ENCODE results near the gene TXNDC11. TPM values are rescaled to one million over a fixed set of nuclear protein-coding genes. Genes with fewer than 3 reads are reported as not detected.

TXNDC11 gene
- total RNA-seq, 1 donor from 2014 or later: 86.5 TPM

GRCh38 chr16:11667221-11667823 is 75.3 kb downstream of the TXNDC11 start:
- Histone ChIP-seq H3K4me1 (peaks cover 2 to 27% of the 10 kb centered on the region in 2 donors), H3K36me3 (no peaks in the 10 kb centered on the region), H3K4me3 (peak overlapping the region; percentile 45 to 74), H3K27me3 (no peaks in the 10 kb centered on the region), H3K9me3 (no peaks in the 10 kb centered on the region), H3K27ac (no peak overlapping the region)
- TF ChIP-seq, protein P1, sequence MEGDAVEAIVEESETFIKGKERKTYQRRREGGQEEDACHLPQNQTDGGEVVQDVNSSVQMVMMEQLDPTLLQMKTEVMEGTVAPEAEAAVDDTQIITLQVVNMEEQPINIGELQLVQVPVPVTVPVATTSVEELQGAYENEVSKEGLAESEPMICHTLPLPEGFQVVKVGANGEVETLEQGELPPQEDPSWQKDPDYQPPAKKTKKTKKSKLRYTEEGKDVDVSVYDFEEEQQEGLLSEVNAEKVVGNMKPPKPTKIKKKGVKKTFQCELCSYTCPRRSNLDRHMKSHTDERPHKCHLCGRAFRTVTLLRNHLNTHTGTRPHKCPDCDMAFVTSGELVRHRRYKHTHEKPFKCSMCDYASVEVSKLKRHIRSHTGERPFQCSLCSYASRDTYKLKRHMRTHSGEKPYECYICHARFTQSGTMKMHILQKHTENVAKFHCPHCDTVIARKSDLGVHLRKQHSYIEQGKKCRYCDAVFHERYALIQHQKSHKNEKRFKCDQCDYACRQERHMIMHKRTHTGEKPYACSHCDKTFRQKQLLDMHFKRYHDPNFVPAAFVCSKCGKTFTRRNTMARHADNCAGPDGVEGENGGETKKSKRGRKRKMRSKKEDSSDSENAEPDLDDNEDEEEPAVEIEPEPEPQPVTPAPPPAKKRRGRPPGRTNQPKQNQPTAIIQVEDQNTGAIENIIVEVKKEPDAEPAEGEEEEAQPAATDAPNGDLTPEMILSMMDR (IDR thresholded peaks at IDR 0.05): no peak
- intact Hi-C loops (cut with DNase I): loop anchor here (10.0 kb wide), 1 partner anchor 413 kb away; the partner anchor contains the start of gene SOCS1
- no peak for DNase-seq (ENCODE audit: low spot score in 2 of 2)

- Histone ChIP-seq H3K27me3 (no peaks in the 10 kb centered on the region), H3K4me1 (peaks cover 0 to 24% of the 10 kb centered on the region in 2 donors), H3K9me3 (no peaks in the 10 kb centered on the region), H3K27ac (no peak overlapping the region), H3K4me3 (no peak overlapping the region), H3K36me3 (no peaks in the 10 kb centered on the region)
- DNase-seq (ENCODE audit: low spot score in 2 of 2): no peak
- intact Hi-C loops (cut with DNase I): loop anchor here (10.0 kb wide), 1 partner anchor 412 kb away; the partner anchor contains the start of gene SOCS1
- TF ChIP-seq, protein P1 (IDR thresholded peaks at IDR 0.05): no peak
These were observed 76.3 kb downstream of the TXNDC11 start for GRCh38 chr16:11666103-11667055.

GRCh38 chr16:11665071-11665491 is 77.6 kb downstream of the TXNDC11 start:
- Histone ChIP-seq H3K27me3 (no peaks in the 10 kb centered on the region), H3K9me3 (no peaks in the 10 kb centered on the region), H3K36me3 (no peaks in the 10 kb centered on the region), H3K4me3 (no peak overlapping the region), H3K4me1 (peaks cover 0 to 12% of the 10 kb centered on the region in 2 donors), H3K27ac (no peak overlapping the region)
- TF ChIP-seq, protein P1 (IDR thresholded peaks at IDR 0.05): no peak
- DNase-seq (ENCODE audit: low spot score in 2 of 2): no peak
- intact Hi-C loops (cut with DNase I): loop anchor here (10.0 kb wide), 1 partner anchor 410 kb away; the partner anchor contains the start of gene SOCS1

DNA sequence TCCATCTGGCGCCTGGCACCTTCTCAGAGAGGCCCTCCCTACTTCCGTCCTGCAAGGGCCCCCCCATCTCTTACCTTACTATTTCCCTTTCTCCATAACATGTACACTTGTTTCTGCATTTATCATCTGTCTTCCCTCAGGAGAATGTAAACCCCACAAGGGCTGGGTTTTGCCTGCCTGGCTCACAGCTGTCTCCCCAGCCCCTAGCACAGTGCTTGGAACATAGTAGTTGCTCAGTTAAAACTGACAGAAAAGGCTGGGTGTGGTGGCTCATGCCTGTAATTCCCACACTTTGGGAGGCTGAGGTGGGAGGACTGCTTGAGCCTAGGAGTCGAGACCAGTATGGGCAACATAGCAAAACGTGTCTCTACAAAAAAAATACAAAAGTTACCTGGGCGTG is 80.1 kb downstream of the TXNDC11 start:
- no peak for DNase-seq (ENCODE audit: low spot score in 2 of 2)
- TF ChIP-seq, protein P1 (IDR thresholded peaks at IDR 0.05): no peak
- intact Hi-C loops (cut with DNase I): loop anchor here (10.0 kb wide), 1 partner anchor 408 kb away; the partner anchor contains the start of gene SOCS1

DNA sequence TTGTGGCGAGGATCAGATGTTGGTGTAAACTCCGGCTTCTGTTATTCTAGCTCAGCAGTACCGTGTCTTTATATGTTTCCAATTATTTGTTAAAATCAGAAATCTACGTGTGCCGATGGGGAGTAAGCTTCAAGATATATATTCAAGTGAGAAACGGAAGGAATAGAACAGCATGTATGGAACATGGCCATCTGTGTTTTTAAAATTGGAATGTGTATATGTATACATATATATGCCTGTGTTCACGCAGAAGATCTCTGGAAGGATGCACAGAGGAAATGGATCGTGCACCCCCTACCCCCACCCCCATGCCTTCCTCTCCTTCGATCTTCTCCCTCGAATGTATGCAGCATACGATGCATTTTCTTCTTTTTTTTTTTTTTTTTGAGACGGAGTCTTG is 82.1 kb downstream of the TXNDC11 start:
- Histone ChIP-seq H3K27me3 (no peaks in the 10 kb centered on the region), H3K4me1 (peaks cover 7 to 8% of the 10 kb centered on the region in 2 donors), H3K36me3 (no peaks in the 10 kb centered on the region), H3K27ac (no peak overlapping the region), H3K4me3 (no peak overlapping the region), H3K9me3 (no peaks in the 10 kb centered on the region)
- DNase-seq (ENCODE audit: low spot score in 2 of 2): no peak
- TF ChIP-seq, protein P1 (IDR thresholded peaks at IDR 0.05): no peak
- intact Hi-C loops (cut with DNase I): loop anchor here (10.0 kb wide), 1 partner anchor 406 kb away; the partner anchor contains the start of gene SOCS1

More for the DNA sequence above, 80.1 kb downstream of the TXNDC11 start:
- no peaks in the 10 kb centered on the region for H3K36me3 ChIP-seq
- no peak overlapping the region for H3K27ac ChIP-seq
- peaks cover 7 to 8% of the 10 kb centered on the region in 2 donors for H3K4me1 ChIP-seq
- H3K27me3 ChIP-seq: no peaks in the 10 kb centered on the region
- no peaks in the 10 kb centered on the region for H3K9me3 ChIP-seq
- H3K4me3 ChIP-seq: no peak overlapping the region

Measured in ascending aorta (tissue), 2 donors.